Stimulated activated CD4-positive, alpha-beta T cell treated with anti-CD3 and anti-CD28 coated beads, Interleukin-1b, Interleukin-23, amount 100 ng/mL, for 1 hour (primary cell): Measurements from ENCODE around the gene CASKIN1.

Experiments used
- DNase-seq, 2 donors: peaks; one replicate each; pipeline ENCODE4 v3.0.0-alpha.2; 2020; ENCODE audit warnings: low read depth in 2 of 2

The CASKIN1 gene

DNA sequence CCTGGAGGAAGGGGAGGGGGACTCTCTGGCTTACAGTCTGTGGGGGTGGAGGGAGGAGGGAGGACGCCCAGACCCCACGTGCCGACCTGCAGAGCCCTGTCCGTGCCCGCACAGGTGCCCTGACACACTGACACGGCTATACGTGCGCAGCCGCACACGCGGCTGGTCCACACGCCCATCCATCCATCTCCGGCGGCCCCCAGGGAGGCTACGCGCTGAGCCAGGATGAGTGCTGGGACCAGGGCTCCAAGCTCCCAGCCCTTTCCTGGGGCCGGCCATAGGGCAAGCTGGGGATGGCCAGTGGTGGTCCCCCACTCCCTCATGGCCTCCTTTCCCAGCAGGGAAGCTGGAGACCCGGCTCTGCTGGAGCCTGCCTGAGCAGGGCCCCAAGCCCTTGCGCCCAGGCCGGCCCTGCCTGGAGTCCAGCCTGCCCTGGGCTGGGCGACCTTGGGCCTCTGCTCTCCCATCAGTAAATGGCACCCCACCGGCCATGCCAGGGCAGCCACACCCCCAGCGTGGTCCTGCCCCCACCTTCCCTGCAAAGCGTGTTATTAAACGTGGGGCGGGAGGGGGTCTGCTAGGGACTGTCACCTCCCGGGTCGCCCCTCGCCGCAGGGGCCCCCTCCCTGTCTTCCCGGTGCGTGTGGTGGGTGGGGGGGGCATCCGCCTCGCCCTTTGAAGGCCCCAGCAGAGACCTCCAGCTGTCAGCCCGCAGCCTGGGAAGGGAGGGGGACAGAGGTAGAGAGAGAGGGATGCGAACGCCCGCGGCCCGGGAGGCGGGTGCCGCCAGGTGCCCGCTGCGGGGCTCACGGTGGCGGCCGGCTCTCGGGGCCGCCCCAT lies 863 bp downstream of the CASKIN1 start:
- no peak for DNase-seq

DNA sequence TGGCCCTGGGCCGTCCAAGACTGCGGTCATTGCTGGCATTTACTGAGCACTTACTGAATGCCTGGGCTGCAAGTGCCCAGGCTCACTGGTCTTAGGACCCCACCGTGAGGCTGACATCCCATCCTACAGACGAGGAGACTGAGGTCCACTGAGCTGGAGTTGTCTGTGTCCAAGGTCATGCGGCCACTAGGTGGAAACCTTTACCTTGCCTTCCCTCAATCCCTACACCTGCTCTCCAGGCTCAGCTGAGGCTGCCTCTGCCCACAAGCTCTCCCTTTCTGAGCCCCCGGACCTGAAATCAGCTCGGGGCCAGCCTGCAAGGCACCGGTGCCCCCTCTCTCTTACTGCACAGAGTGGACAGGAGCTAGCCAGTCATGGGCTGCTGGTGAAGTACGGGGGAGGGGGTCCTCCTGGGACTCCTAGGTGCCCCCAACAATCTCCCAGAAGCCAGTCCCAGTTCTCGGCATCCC lies 1.5 kb downstream of the CASKIN1 start:
- DNase-seq: no peak

DNA sequence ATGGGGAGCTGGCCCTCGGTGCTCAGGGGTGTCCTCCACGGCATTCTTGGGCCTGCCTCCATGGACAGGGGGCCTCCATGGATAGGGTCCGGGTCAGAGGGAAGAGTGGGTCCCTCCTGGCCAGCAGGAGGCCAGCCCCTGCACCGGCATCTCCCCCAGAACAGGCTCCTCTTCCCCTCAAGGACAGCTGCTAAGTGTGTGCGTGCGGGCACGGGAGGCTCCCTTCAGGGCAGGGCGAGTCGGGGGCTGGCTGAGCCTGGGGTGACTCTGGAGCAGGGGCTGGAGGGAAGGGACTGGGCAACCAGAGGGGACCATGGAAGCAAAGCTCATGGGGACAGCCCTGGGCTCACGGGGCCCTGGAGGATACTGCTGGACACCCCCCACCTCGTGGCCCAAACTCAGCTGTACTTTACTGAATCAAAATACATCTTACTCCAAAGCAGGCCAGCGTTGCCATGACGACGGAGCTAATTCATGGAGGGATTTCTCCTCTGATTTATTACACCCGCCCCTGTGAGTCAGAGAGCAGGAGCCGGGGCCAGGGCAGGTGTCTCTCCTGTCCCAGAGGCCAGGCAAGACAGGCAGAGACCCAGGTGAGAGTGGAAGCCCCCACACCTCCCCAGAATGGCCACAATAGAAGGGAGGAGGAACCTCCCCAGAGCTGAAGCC lies 2.1 kb downstream of the CASKIN1 start:
- DNase-seq: no peak

DNA sequence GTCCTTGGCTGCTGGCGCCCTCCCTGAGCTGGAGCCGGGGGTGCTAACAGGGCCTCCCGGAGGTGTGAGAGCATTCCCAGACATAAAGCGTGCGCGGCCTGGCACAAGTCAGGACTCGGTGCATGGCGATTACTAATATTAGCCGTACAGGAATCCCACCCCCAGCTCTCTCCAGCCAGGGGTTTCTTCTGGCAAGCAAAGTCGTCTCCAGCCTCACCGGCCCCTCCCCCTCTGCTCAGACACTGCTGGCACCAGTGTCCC lies 5.0 kb downstream of the CASKIN1 start:
- no peak for DNase-seq

DNA sequence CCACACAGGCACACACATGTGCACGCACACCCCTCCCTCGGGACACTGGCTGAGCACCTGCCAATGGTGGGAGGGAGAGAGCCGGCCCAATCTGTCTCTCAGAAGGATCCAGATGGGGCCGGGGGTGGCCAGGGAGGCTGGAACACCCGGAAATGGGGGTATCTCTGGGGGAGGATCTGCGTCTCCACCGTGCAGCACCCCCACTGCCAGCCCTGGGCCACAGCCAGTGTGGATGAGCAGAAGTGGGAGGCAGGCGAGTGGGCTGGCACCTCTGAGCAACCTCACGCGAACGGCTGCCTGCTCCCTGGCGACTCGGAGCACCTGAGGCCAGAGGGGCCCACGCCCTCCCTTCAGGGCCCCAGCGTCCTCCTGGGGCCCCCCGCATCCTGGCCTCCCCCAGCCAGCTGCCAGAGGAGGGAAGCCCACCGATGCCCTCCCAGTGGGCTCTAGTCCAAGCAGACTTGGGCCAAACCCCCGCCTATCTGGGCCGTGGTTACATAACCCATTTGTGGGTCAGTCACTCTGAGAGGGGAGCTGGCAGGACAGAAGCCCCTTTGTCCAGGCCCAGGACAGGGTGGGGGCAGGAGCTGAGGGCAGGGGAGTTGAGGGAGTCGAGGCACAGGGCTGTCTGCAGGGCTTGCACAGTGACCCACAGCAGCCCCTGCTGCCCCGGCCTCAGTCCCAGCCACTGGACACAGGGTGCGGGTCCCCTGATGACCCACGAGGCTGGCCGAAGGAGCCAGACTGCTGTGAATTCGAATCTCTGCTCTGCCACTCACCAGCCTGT lies 5.6 kb downstream of the CASKIN1 start:
- DNase-seq: no peak

DNA sequence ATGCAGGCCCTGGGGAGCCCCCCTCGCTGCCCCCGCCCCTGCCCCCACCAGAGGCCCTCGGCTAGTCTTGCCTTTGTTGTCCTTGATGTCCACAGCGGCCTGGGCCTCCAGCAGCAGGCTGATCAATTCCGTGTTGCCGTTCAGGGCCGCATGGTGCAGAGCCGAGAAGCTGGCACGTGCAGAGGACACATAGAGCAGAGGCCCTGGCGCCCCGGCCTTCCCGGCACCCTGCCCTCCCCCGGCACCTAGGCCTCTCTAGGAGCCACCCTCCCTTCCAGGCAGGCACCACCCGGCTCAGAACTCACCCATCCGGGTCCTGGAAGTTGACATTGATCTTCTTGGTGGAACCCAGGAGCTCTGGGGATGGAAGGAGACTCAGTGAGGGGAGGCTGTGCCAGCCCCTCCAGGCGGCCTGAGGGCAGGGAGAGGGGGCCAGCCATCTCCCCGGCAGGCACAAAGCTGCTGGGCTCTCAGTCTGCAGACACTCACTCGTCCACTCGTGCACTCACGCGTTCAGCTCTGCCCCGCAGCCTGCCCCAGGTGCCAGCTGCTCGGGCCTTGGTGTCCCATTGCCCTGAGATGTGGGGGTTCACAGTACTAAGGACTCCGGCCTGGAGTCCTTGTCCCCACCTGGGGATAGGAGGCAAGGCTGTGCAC lies 6.3 kb downstream of the CASKIN1 start:
- no peak for DNase-seq

DNA sequence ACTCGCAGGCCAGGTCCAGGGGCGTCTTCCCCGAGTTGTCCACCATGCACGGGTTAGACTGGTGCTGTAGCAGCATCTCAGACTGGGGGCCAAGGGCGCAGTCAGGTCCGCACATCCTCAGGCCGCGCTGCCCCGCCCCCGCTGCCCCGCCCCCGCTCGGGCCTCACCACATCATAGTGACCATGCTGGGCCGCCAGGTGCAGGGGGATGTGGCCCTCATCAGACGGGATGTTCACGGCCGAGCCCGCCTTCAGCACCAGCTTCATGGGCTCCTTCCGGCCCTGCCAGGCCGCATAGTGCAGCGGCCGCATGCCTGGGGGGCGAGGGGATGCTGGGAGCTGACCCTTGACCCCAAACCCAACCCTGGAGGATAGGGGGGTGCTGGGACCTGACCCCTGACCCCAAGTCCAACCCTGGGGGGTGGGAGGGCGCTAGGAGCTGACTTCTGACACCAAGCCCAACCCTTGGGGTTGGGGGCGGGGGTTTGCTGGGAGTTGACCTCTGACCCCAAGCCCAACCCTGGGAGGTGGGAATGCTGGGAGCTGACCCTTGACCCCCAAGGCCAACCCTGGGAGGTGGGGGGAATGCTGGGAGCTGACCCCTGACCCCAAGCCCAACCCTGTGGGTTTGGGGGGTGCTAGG lies 7.0 kb downstream of the CASKIN1 start:
- no peak for DNase-seq

DNA sequence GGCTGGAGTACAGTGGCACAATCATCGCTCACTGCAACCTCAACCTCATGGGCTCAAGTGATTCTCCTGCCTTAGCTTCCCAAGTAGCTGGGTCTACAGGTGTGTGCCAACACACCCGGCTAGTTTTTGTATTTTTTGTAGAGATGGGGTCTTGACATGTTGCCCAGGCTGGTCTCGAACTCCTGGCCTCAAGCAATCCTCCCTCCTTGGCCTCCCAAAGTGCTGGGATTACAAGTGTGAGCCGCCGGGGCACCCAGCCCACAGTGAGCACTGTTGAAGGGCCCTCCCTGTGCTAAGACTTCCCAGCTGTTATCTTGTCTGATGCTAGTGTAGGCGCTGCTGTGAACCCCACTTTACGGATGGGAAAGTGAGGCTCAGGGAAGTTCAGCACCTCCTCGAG lies 8.0 kb downstream of the CASKIN1 start:
- no peak for DNase-seq

DNA sequence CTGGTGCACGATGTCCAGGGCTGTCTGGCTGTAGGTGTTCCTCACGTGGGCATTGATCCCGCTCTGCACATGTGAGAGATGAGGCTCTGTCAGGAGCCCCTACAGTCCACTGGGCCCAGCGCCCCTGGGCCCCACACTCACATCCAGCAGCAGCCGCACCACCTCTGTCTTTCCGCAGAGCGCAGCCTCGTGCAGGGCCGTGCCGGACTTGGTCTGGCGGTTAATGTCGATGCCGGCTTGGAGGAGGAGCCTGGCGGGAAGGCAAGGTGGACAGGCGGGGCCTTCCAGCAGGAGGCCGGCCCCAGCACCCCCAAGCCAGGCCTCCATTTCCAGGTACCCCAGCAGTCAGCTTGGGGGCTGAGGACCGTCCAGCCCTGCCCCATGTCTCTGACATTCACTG lies 9.2 kb downstream of the CASKIN1 start:
- no peak for DNase-seq

DNA sequence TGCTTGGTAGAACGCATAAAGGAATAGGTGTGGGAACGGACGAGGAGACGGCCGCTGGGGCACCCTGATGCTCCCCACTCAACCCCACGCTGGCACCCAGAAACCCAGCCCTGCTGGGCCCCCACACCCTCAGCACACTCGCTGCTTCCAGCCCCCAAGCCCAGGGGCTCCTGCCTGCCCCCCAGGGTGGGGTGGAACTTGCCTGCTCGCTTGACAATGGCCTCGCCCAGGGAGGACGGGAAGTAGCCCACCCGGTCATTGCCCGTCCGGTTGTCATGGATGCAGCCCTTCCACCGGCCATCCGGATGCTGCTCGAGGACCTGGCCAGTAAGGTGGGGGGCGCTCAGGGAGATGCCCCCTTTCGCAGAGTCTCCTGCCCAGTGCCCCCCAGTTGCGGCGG lies 9.9 kb downstream of the CASKIN1 start:
- DNase-seq: no peak

DNA sequence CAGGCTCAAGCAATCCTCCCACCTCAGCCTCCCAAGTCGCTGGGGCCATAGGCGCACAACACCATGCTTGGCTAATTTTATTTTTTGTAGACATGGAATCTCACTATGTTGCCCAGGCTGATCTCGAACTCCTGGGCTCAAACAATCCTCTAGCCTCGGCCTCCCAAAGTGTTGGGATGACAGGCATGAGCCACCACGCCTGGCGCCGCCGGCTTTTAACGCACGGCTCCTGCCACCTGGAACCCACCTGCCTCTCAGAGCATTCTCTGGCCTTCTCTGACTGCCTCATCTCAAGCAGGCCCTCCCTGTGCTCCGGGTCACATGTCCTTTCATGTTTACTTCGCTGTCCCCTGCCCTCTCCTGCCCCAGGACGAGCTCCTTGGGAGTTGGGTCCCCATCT lies 10.3 kb downstream of the CASKIN1 start:
- DNase-seq: no peak

DNA sequence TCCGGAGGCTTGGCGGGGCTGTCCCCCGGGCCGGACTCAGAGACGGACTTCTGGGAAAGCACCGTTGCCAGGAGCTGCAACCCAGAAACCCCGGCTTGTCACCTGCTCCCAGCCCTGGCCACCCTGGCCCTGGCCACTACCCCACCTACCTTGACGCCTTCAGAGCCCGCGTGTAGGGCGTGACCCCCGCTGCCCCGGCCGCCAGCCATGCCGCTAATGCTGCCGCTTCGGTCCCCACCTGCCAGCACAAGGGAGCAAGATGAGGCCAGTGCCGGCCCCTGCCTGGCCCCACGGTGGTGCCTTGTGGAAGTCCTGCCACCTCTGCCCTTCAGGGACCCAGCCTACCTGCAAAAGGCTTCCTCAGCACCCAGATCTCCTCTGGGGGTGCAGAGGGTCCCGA lies 11.4 kb downstream of the CASKIN1 start:
- DNase-seq: no peak

DNA sequence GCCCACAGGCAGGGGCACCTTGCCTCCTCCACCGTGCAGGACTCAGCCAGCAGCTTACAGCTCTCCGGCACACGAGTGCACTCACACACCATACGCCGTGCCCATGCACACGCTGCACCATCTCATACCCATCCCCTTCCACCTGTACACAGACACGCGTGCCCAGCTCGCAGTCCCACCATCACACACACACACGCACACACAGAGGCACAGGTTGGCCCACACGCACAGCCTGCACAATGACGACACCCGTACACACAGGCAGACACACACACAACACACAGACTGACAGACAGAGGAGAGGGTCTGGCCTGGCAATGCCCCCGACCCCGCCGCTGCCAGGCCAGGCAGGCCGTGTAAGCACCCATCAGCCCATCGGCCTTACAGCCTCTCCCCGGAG lies 12.1 kb downstream of the CASKIN1 start:
- no peak for DNase-seq

DNA sequence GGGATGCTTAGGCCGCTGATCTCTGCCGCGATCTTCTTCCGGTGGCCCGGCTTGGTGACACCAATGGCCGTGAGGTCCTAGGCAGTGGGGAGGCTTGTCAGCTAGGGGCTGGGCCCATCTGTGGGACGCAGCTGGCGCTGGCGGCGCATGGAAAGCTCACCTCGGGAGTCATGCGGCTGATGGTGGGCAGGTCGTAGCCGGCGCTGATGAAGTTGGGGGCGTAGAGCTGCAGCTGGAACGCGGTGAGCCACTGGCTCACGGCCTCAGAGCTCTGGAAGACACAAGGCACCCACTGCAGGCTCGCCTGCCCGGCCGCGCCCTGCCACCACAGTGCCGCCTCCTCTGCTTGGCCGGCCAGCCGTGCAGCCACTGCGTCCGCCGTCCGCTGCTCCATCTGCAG lies 12.7 kb downstream of the CASKIN1 start:
- DNase-seq: no peak

DNA sequence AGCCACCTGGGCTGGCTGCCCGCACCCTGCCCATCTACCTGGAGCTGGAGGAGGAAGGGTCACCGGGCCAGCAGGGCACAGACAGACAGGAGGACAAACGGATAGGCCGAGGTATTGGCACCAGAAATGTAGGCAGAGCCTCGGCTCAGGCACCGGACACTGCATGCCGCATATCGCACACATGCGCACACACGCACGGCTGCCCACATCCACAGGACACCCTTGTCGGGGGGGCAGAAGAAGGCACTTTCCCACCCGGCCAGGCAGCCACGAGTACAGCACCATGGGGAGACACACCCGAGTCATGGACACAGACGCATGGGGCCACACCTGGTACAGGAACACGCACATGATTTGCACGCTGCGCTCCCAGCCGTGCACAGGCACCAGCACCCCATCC lies 14.5 kb downstream of the CASKIN1 start:
- no peak for DNase-seq

DNA sequence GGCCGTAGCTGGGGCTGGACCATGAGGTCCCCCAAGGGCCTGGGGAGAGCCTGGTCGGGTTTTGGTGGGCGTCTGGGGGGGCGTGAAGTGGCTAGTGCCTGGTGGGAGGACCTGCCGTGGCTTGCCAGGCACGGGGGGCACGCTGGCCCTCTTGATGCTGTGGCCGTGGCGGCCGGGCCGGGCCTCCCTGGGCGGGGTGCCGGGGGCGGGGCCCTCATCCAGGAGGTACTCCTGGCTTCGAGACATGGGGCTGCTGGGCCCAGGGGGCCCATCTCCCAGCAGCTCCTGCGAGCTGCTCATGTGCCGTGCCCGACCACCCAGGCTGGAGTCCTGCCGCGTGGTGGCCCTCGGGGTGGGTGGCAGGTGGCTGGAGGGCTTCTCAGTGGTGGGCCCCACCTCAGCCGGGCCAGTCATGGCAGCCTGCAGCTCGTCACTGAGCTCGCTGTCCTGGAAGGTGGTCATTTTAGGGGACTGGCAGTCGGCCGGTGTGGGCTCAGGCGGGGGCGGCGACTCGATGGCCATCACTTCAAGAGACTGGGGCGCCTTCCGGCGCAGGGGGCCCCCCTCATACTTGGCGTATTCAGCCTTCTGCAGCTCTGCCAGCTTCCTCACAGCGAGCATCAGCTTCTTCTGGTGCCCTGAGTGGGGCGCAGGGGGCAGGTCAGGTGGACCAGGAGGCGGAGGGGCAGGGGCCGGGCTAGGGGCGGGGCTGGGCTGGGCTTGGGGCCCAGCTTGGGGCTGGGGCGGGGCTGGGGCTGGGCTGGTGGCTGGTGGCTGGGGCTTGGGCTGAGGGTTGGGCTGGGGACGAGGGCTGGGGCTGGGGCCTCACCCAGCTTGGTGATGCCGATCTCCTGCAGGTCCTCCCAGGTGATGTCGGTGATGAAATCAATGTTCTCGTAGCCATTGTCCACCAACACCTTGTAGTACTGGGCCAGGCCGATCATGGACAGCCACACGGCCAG lies 15.2 kb downstream of the CASKIN1 start:
- no peak for DNase-seq

DNA sequence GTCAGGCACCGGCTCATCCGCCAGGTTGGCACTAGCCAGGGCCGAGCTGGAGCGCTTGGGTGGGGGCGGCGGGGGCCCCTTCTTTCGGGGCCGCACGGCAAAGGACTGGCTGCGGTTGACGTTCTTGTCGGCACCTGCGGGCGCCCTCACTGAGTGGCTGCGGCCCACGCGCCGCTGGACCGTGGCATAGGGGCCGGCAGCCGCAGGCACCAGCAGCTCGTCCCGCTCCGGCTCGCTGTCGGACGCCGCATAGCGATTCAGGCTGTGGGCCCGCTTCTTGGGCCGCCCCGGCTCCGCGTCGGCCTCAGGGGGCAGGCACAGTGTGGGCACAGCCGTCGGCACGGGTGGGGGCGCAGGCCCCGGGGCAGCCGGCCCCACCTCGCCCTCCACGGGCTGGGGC lies 15.9 kb downstream of the CASKIN1 start:
- DNase-seq: no peak

DNA sequence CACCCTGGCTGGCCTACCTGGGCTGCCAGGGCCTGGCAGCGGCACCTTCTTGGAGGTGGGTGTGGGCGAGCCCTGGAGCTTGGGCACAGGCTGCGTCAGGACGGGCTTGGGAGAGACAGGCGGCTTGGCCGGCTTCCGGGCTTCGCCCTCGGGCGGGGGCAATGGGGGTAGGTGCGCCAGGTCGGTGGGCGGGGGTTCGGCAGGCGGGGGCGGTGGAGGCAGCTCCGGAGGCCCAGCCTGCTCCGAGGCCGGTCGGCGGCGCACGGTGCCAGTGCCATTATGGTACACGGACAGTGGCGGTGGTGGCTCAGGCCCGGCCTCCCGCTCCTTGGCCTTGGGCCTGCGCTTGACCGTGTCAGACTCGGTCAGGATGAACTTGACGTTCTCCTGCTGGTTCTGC lies 16.8 kb downstream of the CASKIN1 start:
- DNase-seq: no peak

DNA sequence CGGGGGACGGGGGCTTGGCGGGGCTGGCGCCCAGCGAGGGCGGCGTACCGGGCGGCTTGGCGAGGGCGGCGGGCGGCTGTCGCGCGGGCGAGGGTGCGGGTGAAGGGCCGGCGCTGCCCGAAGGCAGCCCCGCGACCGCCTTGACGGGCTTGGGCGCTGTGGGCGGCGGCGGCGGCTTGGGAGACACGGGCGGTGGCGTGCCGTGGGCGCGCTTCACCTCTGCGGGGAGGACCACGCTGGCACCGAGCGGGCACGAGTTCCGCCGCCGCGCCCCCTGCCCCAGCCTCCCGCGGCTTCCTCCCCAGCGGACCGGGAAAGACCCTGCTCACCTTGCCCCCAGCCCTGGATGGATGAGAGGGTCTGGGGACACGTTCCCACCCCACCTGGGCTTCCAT lies 17.3 kb downstream of the CASKIN1 start:
- no peak for DNase-seq

DNA sequence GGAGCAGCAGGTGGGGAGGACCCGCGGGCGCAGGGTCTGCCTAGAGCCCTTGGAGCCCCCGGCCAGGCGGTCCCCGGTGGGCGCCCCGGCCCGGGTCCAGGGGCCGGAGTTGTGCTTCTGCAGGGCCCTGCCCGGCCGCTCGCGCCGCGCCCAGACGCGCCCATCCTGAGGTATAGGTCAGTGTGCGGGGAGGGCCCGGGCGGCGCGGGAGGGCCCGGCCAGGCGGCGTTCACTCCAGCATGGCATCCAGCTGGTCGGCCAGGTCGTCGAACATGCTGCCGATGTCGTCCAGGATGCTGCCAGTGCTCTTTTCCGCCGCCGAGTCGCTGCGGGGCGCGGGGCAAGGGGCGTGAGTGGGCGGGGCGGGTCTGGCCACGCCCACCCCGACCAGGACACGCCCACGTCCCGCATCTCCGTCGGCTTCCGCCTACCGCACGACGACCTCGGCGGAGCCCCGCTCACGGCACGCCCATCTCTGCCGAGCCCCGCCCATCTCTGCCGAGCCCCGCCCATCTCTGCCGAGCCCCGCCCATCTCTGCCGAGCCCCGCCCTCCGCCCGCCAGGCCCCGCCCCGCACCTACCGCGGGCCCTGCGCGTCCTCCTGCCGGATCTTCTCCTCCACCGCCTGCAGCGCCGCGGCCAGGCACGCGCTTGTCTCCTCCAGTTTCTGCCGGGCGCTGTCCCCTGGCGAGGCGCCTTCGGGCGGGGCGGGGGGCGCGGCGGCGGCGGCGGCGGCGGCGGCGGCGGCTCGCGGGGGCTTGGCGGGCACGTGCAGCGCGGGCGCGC lies 17.9 kb downstream of the CASKIN1 start:
- DNase-seq: no peak
